ENCODE measurements around the gene NCKAP5.

DNA sequence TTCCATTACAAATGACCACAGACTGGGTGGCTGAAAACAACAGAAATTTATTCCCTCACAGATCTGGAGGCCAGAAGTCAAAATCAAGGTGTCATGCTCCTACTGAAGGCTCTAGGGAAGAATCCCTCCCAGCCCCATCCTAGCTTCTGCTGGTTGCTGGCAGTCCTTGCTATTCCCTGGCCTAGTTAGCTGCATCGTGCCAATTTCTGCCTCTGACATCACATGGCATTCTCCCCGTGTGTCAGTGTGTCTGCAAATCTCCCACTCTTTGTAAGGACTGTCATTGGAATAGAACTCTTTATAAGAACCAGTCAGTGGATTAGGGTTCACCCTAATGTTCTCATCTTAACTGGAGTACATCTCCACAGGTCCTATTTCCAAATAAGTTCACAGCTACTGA lies 30.5 kb upstream of the NCKAP5 start:
- TF ChIP-seq, protein P1, sequence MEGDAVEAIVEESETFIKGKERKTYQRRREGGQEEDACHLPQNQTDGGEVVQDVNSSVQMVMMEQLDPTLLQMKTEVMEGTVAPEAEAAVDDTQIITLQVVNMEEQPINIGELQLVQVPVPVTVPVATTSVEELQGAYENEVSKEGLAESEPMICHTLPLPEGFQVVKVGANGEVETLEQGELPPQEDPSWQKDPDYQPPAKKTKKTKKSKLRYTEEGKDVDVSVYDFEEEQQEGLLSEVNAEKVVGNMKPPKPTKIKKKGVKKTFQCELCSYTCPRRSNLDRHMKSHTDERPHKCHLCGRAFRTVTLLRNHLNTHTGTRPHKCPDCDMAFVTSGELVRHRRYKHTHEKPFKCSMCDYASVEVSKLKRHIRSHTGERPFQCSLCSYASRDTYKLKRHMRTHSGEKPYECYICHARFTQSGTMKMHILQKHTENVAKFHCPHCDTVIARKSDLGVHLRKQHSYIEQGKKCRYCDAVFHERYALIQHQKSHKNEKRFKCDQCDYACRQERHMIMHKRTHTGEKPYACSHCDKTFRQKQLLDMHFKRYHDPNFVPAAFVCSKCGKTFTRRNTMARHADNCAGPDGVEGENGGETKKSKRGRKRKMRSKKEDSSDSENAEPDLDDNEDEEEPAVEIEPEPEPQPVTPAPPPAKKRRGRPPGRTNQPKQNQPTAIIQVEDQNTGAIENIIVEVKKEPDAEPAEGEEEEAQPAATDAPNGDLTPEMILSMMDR (IDR thresholded peaks at IDR 0.05; ENCODE audit: low read length) = no peak
- no peak for TF ChIP-seq EZH2 (IDR thresholded peaks at IDR 0.05; ENCODE audit: borderline replicate concordance, low read length)
